ENCODE data around the gene PSMA5. TPM values are rescaled to one million over a fixed set of nuclear protein-coding genes. Genes with fewer than 3 reads are reported as not detected.
"Not testable (repeated sequence)": the region's sequence is repeated elsewhere in the genome, so short reads cannot be mapped to it uniquely, and the experiment has no call there.

The PSMA5 gene
- total and polyA plus RNA-seq, 11 donors: 24.3 to 94.7 (median 61.0) TPM

DNA sequence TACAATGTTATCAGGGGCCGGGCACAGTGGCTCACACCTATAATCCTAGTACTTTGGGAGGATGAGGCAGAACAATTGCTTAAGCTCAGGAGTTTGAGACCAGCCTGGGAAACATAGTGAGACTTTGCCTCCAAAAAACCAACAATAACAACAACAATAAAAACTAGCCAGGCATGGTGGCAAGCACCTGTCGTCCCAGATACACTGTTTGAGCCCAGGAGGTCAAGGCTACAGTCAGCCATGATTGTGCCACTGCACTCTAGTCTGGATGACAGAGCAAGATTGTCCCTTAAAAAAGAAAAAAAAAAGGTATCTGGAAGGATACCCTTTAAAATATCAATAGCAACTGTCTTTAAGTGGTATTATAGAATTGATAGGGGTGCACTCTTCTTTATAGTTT lies 44.7 kb downstream of the PSMA5 start:
- Histone ChIP-seq H3K27ac (peak overlapping the region in 10 of 12 donors; percentile 17 to 95 (median 74)), H3K4me3 (no peak overlapping the region), H3K4me1 (peaks cover 0 to 79% (median 48%) of the 10 kb centered on the region in 12 donors), H3K9me3 (peaks cover 0 to 3% (median 0%) of the 10 kb centered on the region in 12 donors), H3K27me3 (no peaks in the 10 kb centered on the region), H3K36me3 (no peaks in the 10 kb centered on the region)
- TF ChIP-seq CTCF (IDR thresholded peaks at IDR 0.05) (no peak), POLR2A (IDR thresholded peaks at IDR 0.05) (no peak)
- ATAC-seq (no peak), DNase-seq (no peak)
- 49 to 69% (median 57%) methylated on average over 2 of the region's 2 CpGs for WGBS, 4 donors
- intact Hi-C loops (cut with DNase I): no loop called here

DNA sequence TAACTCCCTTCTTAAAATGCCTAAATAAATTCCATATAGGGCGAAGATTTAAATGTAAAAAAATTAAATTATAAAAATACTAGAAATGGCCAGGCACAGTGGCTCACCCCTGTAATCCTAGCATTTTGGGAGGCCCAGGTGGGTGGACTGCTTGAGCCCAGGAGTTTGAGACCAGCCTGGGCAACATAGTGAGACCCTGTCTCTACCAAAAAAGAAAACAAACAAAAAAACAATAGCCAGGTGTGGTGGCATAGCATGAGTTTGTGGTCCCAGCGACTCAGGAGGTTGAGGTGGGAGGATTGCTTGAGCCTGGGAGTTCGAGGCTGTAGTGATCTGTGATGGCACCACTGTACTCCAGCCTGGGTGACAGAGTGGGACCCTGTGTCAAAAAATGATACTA lies 46.3 kb downstream of the PSMA5 start:
- no peak for TF ChIP-seq POLR2A (IDR thresholded peaks at IDR 0.05)
- no peak for TF ChIP-seq CTCF (IDR thresholded peaks at IDR 0.05)
- Histone ChIP-seq H3K9me3 (peaks cover 0 to 3% (median 0%) of the 10 kb centered on the region in 12 donors), H3K27ac (peak overlapping the region in 7 of 12 donors; percentile 7 to 95 (median 56)), H3K4me1 (peaks cover 0 to 64% (median 37%) of the 10 kb centered on the region in 12 donors), H3K4me3 (no peak overlapping the region), H3K27me3 (no peaks in the 10 kb centered on the region), H3K36me3 (no peaks in the 10 kb centered on the region)
- DNase-seq: no peak
- ATAC-seq: no peak
- 95 to 100% (median 98%) methylated on average over 3 of the region's 3 CpGs for WGBS, 4 donors
- intact Hi-C loops (cut with DNase I): no loop called here

GRCh38 chr1:109379422-109379821 lies 46.8 kb downstream of the PSMA5 start:
- ATAC-seq (peak in 2 of 4 donors; percentile 42 to 61), DNase-seq (no peak)
- Histone ChIP-seq H3K4me1 (peaks cover 0 to 59% (median 35%) of the 10 kb centered on the region in 12 donors), H3K36me3 (no peaks in the 10 kb centered on the region), H3K9me3 (peaks cover 0 to under 1% (median 0%) of the 10 kb centered on the region in 12 donors), H3K27me3 (no peaks in the 10 kb centered on the region), H3K4me3 (no peak overlapping the region), H3K27ac (peak overlapping the region in 8 of 12 donors; percentile 7 to 95 (median 48))
- no peak for TF ChIP-seq POLR2A (IDR thresholded peaks at IDR 0.05)
- no peak for TF ChIP-seq CTCF (IDR thresholded peaks at IDR 0.05)
- 69 to 86% (median 76%) methylated on average over 3 of the region's 3 CpGs for WGBS, 4 donors
- intact Hi-C loops (cut with DNase I): no loop called here

DNA sequence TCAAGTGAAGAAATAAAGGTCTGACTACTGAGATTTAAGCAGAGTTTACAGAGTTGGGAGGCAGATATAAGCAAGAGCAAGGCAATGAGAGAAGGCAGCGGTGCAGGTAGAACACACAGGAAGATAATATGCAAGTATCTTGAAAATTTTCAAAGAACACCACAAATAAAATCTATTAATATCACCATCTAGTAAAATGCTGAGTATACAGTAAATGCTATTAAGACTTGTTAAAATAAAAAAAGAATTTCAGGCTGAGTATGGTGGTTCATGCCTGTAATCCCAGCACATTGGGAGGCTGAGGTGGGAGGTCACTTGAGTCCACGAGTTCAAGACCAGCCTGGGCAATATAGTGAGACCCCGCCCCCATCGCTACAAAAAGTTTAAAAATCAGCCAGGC lies 48.5 kb downstream of the PSMA5 start:
- Histone ChIP-seq H3K4me3 (no peak overlapping the region), H3K4me1 (peaks cover 0 to 55% (median 32%) of the 10 kb centered on the region in 12 donors), H3K27ac (no peak overlapping the region)

GRCh38 chr1:109373696-109374095 lies 52.6 kb downstream of the PSMA5 start:
- H3K4me3 ChIP-seq; ATAC-seq; intact Hi-C loops (cut with DNase I); DNase-seq; H3K27me3 ChIP-seq; H3K9me3 ChIP-seq; H3K36me3 ChIP-seq: not testable (repeated sequence)
- peaks cover 0 to 58% (median 33%) of the 10 kb centered on the region in 12 donors for H3K4me1 ChIP-seq
- H3K27ac ChIP-seq: peak overlapping the region in 4 of 12 donors; percentile 56 to 83 (median 77)
- WGBS, 4 donors: 86 to 97% (median 96%) methylated on average over 2 of the region's 2 CpGs

More for the DNA sequence above, 48.5 kb downstream of the PSMA5 start:
- intact Hi-C loops (cut with DNase I): no loop called here
- ATAC-seq: no peak
- DNase-seq: no peak
- Histone ChIP-seq H3K36me3 (no peaks in the 10 kb centered on the region), H3K9me3 (no peaks in the 10 kb centered on the region), H3K27me3 (no peaks in the 10 kb centered on the region)
- TF ChIP-seq CTCF (IDR thresholded peaks at IDR 0.05) (no peak), POLR2A (IDR thresholded peaks at IDR 0.05) (no peak)
- WGBS, 4 donors: 89 to 99% (median 97%) methylated on average over 4 of the region's 4 CpGs
